ENCODE measurements around the gene ECI1. TPM values are rescaled to one million over a fixed set of nuclear protein-coding genes. Genes with fewer than 3 reads are reported as not detected.

The ECI1 gene
- total RNA-seq, 1 experiment from 2014 or later = 95.4 TPM

DNA sequence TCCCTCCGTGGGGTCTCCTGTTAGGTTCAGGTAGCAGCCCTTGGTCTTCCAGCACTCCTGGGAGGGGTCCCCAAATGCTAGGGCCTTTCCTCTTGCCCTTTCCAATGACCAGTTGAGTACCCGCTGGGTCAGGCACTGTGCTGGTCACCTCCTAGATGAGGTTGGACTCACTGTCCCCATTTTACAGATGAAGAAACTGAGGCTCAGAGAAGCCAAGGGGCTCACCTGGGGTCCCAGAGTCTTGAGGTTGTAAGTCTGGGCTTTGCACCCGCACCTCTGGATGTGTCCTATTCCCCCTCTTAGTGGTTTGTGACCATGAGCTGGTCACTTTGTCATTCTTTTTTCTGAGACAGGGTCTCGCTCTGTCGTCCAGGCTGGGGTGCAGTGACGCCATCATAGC, 53.6 kb downstream of the ECI1 start:
- H3K14ac ChIP-seq (ENCODE audit: insufficient read depth, low read length) = no peak overlapping the region
- no peaks in the 10 kb centered on the region for H3K4me1 ChIP-seq (ENCODE audit: insufficient read depth, low read length)
- H3K27ac ChIP-seq (ENCODE audit: insufficient read length, low read depth, low read length) = no peak overlapping the region
- H3K9me3 ChIP-seq (ENCODE audit: control insufficient read depth, low read depth, low read length) = no peaks in the 10 kb centered on the region
- no peak overlapping the region for H3K18ac ChIP-seq (ENCODE audit: insufficient read length, low read depth, low read length)
- H2BK5ac ChIP-seq (ENCODE audit: insufficient read length, low read length) = no peak overlapping the region
- H3K79me1 ChIP-seq (ENCODE audit: insufficient read depth, low read depth, low read length, poor library complexity, severe bottlenecking) = no peaks in the 10 kb centered on the region
- H2BK120ac ChIP-seq (ENCODE audit: low read depth, low read length, poor library complexity, severe bottlenecking) = no peak overlapping the region
- Mint-ChIP-seq H3K27me3 (ENCODE audit: low read depth) (peaks cover 57% of the 10 kb centered on the region), H3K36me3 (ENCODE audit: insufficient read depth in 1 of 3, low read depth in 3 of 3) (no peaks in the 10 kb centered on the region), H3K4me3 (peak overlapping the region; percentile 54 to 73), H3K9me3 (no peaks in the 10 kb centered on the region), H3K27ac (no peak overlapping the region), H3K4me1 (peaks cover 4% of the 10 kb centered on the region in 2 experiments; a peak in 1 of 4 replicates)
- H4K5ac ChIP-seq (ENCODE audit: insufficient read length, low read depth, low read length) = no peak overlapping the region
- no peak overlapping the region for H3K56ac ChIP-seq (ENCODE audit: insufficient read length, low read depth, low read length)
- no peak overlapping the region for H2AFZ ChIP-seq (ENCODE audit: low read length)
- H3K9ac ChIP-seq (ENCODE audit: extremely low read depth, insufficient read length, low read length) = no peak overlapping the region
- no peak overlapping the region for H3K4ac ChIP-seq (ENCODE audit: low read depth, low read length)
- H3K23ac ChIP-seq (ENCODE audit: insufficient read length, low read depth, low read length) = no peak overlapping the region
- H3K23me2 ChIP-seq (ENCODE audit: insufficient read length, low read depth, low read length, poor library complexity, severe bottlenecking) = peaks cover 7% of the 10 kb centered on the region
- TF ChIP-seq, protein P1, sequence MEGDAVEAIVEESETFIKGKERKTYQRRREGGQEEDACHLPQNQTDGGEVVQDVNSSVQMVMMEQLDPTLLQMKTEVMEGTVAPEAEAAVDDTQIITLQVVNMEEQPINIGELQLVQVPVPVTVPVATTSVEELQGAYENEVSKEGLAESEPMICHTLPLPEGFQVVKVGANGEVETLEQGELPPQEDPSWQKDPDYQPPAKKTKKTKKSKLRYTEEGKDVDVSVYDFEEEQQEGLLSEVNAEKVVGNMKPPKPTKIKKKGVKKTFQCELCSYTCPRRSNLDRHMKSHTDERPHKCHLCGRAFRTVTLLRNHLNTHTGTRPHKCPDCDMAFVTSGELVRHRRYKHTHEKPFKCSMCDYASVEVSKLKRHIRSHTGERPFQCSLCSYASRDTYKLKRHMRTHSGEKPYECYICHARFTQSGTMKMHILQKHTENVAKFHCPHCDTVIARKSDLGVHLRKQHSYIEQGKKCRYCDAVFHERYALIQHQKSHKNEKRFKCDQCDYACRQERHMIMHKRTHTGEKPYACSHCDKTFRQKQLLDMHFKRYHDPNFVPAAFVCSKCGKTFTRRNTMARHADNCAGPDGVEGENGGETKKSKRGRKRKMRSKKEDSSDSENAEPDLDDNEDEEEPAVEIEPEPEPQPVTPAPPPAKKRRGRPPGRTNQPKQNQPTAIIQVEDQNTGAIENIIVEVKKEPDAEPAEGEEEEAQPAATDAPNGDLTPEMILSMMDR (conservative IDR thresholded peaks at IDR 0.05) = no peak
- no peak overlapping the region for H2BK12ac ChIP-seq (ENCODE audit: insufficient read length, low read depth, low read length)
- no peaks in the 10 kb centered on the region for H4K20me1 ChIP-seq (ENCODE audit: control insufficient read depth, insufficient read depth, insufficient read length)
- DNase-seq = no peak
- no peak overlapping the region for H4K8ac ChIP-seq (replicated peaks; ENCODE audit: insufficient read length, low read depth, low read length)
- H3K27me3 ChIP-seq (ENCODE audit: insufficient read depth, low read length) = peaks cover 8% of the 10 kb centered on the region; the same call in 1 of the 2 replicates
- no peak overlapping the region for H2BK20ac ChIP-seq (ENCODE audit: low read depth, low read length, poor library complexity, severe bottlenecking)
- H4K91ac ChIP-seq (ENCODE audit: insufficient read length, low read depth, low read length) = no peak overlapping the region
- no peak overlapping the region for H3K4me2 ChIP-seq (ENCODE audit: insufficient read depth, insufficient read length, low read length)
- no peak overlapping the region for H3T11ph ChIP-seq (ENCODE audit: low read length)
- WGBS (ENCODE audit: extremely low coverage, insufficient read length, low lambda C conversion rate) = no CpG with 5 or more reads among the region's 6 CpGs
- H3K79me2 ChIP-seq (ENCODE audit: insufficient read depth, low read length) = no peaks in the 10 kb centered on the region
- H2BK15ac ChIP-seq (ENCODE audit: low read depth, low read length) = no peak overlapping the region
- no peak overlapping the region for H2AK5ac ChIP-seq (ENCODE audit: insufficient read length, low read length)
